ENCODE measurements around the gene TMEM53.

TMEM53 gene

DNA sequence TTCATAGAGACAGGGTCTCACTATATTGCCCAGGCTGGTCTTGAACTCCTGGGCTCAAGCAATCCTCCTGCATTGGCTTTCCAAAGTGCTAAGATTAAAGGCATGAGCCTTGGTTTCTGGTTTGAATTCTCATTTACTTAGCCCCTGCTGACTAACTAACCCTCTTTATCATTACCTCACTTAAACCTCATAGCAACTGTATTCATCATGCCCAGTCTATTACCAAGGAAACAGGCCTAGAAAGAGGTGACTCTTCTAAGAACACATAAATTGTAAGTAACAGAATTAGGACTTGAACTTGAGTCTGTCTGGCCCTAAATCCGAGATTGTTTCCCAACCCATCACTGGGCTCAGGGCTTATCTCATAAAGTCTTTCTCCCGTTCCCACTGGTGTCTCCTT lies 44.2 kb downstream of the TMEM53 start:
- no peak for DNase-seq

DNA sequence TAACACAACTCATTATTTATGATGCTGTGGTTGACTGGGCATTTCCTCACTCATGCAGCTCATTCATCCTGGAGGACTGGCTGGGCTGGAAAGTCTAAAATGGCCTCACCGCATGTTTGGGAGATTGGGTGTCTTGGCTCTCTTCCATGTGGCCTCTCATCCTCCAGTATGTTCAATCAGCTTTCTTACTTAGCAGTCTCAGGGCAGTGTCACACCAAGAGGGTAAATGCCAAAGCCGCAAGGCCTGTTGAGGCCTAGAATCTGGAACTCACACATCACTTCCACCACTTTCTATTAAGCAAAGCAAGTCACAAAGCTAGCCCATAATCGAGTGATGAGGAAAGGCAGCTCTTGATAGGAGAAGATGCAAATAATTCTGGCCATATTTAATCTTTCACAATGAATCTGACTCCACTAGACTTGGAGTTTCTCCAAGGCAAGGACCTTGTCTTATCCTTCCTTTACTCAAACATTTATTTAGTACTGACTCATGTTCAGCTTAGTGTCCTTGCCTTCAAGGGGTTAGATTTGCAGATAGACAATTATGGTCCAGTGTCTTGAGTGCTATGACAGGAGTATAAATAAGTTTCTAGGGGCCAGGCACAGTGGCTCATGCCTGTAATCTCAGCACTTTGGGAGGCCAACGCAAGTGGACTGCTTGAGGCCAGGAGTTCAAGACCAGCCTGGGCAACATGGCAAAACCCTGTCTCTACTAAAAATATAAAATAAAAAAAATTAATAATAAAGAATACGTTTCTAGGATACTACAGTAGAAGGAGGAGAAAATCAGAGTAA lies 45.1 kb downstream of the TMEM53 start:
- Histone ChIP-seq H3K4me3 (ENCODE audit: insufficient read depth, low read depth, low read length, poor library complexity, severe bottlenecking) (no peak overlapping the region), H3K27ac (ENCODE audit: insufficient read depth, low read length, poor library complexity, severe bottlenecking) (no peak overlapping the region), H3K9me3 (ENCODE audit: control insufficient read depth, low read length) (no peaks in the 10 kb centered on the region), H3K27me3 (replicated peaks; ENCODE audit: control insufficient read depth, insufficient read depth, low read length, poor library complexity, severe bottlenecking) (no peaks in the 10 kb centered on the region), H3K36me3 (ENCODE audit: control insufficient read depth, insufficient read depth, low read length) (peaks cover 11% of the 10 kb centered on the region), H3K4me1 (ENCODE audit: control insufficient read depth, insufficient read depth, low read length, poor library complexity, severe bottlenecking) (peaks cover 12% of the 10 kb centered on the region)
- no peak for DNase-seq

More for the DNA sequence above, 44.2 kb downstream of the TMEM53 start:
- H3K4me1 ChIP-seq (ENCODE audit: control insufficient read depth, insufficient read depth, low read length, poor library complexity, severe bottlenecking) = peaks cover 12% of the 10 kb centered on the region
- H3K27me3 ChIP-seq (replicated peaks; ENCODE audit: control insufficient read depth, insufficient read depth, low read length, poor library complexity, severe bottlenecking) = no peaks in the 10 kb centered on the region
- no peak overlapping the region for H3K27ac ChIP-seq (ENCODE audit: insufficient read depth, low read length, poor library complexity, severe bottlenecking)
- no peaks in the 10 kb centered on the region for H3K9me3 ChIP-seq (ENCODE audit: control insufficient read depth, low read length)
- H3K4me3 ChIP-seq (ENCODE audit: insufficient read depth, low read depth, low read length, poor library complexity, severe bottlenecking) = no peak overlapping the region
- peaks cover 20% of the 10 kb centered on the region for H3K36me3 ChIP-seq (ENCODE audit: control insufficient read depth, insufficient read depth, low read length)

DNA sequence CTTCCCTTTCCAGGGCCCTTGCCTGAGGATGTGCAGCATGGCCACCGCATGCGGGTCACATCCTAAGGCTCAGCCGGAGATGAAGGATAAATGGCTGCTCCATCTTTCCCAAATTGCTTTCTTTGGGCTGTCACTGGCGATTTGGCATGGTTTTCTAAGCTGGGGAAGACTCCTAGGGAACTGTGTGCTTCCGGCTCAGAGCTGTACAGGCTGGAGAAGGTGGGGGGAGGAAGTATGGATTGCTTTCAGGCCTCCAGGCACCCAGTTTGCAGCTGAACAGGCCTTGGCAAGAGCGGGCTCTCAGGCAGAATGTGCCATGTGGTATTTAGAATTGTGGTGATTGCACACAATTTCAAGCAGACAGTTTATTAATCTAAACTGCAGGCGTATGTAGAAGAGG lies 48.9 kb downstream of the TMEM53 start:
- Histone ChIP-seq H3K4me3 (ENCODE audit: insufficient read depth, low read depth, low read length, poor library complexity, severe bottlenecking) (no peak overlapping the region), H3K4me1 (ENCODE audit: control insufficient read depth, insufficient read depth, low read length, poor library complexity, severe bottlenecking) (no peaks in the 10 kb centered on the region), H3K27ac (ENCODE audit: insufficient read depth, low read length, poor library complexity, severe bottlenecking) (no peak overlapping the region), H3K27me3 (replicated peaks; ENCODE audit: control insufficient read depth, insufficient read depth, low read length, poor library complexity, severe bottlenecking) (no peaks in the 10 kb centered on the region), H3K9me3 (ENCODE audit: control insufficient read depth, low read length) (no peaks in the 10 kb centered on the region), H3K36me3 (ENCODE audit: control insufficient read depth, insufficient read depth, low read length) (no peaks in the 10 kb centered on the region)
- no peak for DNase-seq

DNA sequence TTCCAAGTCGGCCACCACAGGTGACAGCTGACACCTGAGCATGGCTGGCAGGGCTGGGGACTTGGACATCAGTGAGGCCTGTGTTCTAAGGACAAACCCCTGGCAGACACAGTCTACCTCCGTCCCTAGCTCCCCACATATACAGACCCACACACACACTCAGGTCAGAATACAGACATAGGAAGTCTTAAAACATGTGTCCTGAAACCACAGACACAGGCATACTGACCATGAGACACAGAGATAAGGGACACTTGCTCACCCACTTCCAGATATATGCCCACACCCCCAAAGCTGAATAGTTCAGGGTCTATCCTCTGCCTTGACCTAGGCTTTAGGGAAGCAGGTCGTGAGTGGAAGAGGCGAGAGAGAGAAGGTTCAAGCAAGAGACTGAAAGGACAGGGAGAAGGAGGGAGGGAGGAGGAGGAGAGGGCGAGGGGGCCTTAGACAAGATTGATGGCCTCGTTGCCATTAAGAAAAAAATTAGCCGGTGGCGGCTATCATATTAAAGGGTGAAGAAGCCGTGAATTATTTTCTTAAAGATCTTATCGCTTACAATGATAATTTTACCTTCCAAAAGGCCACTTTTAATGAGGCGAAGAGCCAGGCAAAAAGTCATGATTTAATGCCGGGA lies 49.9 kb downstream of the TMEM53 start:
- Histone ChIP-seq H3K27me3 (replicated peaks; ENCODE audit: control insufficient read depth, insufficient read depth, low read length, poor library complexity, severe bottlenecking) (no peaks in the 10 kb centered on the region), H3K4me3 (ENCODE audit: insufficient read depth, low read depth, low read length, poor library complexity, severe bottlenecking) (no peak overlapping the region), H3K4me1 (ENCODE audit: control insufficient read depth, insufficient read depth, low read length, poor library complexity, severe bottlenecking) (no peaks in the 10 kb centered on the region), H3K36me3 (ENCODE audit: control insufficient read depth, insufficient read depth, low read length) (no peaks in the 10 kb centered on the region), H3K27ac (ENCODE audit: insufficient read depth, low read length, poor library complexity, severe bottlenecking) (no peak overlapping the region), H3K9me3 (ENCODE audit: control insufficient read depth, low read length) (no peaks in the 10 kb centered on the region)
- DNase-seq = no peak

DNA sequence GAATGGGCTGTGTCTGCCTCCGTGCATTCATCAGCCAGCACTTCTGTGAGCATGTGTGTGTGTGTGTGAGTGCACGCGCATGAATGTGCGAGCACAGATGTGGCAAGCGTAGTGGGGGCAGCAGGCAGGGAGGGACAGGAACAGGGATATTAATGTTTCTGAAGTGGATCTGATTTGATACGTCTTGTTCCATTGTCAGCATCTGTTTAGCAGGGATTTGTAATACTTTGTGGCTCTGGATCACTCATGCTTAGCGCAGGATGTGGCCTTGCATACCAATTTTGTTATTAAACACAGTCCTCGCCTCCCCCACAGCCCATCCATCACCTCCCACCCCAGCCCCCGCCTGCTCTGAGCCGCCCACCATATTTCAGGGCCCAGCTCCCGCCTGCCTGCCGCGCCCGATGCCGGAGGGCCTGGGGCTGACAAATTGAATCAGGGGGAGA lies 52.4 kb downstream of the TMEM53 start:
- no peak overlapping the region for H3K4me3 ChIP-seq (ENCODE audit: insufficient read depth, low read depth, low read length, poor library complexity, severe bottlenecking)

DNA sequence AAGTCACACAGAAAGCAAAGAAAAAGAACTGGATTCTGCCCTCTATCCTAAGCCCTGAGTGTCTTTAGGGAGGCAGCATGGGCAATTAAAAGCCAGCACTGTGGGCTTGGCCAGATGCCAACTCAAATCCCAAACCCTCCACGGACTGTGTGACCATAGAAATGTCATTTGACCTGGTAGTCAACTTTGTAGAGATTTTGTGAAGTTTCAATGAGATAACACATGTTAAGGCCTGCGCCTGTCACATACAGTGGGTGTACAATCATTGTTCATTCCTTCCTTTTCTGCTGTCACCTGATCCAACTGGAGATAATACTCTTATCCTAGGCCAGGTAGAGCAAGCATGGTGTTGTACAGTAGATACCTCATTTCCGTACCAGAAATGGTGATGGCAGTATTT lies 54.2 kb downstream of the TMEM53 start:
- Histone ChIP-seq H3K9me3 (ENCODE audit: control insufficient read depth, low read length) (no peaks in the 10 kb centered on the region), H3K27me3 (replicated peaks; ENCODE audit: control insufficient read depth, insufficient read depth, low read length, poor library complexity, severe bottlenecking) (no peaks in the 10 kb centered on the region), H3K4me3 (ENCODE audit: insufficient read depth, low read depth, low read length, poor library complexity, severe bottlenecking) (no peak overlapping the region), H3K27ac (ENCODE audit: insufficient read depth, low read length, poor library complexity, severe bottlenecking) (no peak overlapping the region), H3K4me1 (ENCODE audit: control insufficient read depth, insufficient read depth, low read length, poor library complexity, severe bottlenecking) (no peaks in the 10 kb centered on the region), H3K36me3 (ENCODE audit: control insufficient read depth, insufficient read depth, low read length) (no peaks in the 10 kb centered on the region)
- no peak for DNase-seq

More for the DNA sequence above, 52.4 kb downstream of the TMEM53 start:
- Histone ChIP-seq H3K36me3 (ENCODE audit: control insufficient read depth, insufficient read depth, low read length) (no peaks in the 10 kb centered on the region), H3K27ac (ENCODE audit: insufficient read depth, low read length, poor library complexity, severe bottlenecking) (no peak overlapping the region), H3K4me1 (ENCODE audit: control insufficient read depth, insufficient read depth, low read length, poor library complexity, severe bottlenecking) (no peaks in the 10 kb centered on the region), H3K9me3 (ENCODE audit: control insufficient read depth, low read length) (no peaks in the 10 kb centered on the region), H3K27me3 (replicated peaks; ENCODE audit: control insufficient read depth, insufficient read depth, low read length, poor library complexity, severe bottlenecking) (no peaks in the 10 kb centered on the region)
- DNase-seq = no peak

DNA sequence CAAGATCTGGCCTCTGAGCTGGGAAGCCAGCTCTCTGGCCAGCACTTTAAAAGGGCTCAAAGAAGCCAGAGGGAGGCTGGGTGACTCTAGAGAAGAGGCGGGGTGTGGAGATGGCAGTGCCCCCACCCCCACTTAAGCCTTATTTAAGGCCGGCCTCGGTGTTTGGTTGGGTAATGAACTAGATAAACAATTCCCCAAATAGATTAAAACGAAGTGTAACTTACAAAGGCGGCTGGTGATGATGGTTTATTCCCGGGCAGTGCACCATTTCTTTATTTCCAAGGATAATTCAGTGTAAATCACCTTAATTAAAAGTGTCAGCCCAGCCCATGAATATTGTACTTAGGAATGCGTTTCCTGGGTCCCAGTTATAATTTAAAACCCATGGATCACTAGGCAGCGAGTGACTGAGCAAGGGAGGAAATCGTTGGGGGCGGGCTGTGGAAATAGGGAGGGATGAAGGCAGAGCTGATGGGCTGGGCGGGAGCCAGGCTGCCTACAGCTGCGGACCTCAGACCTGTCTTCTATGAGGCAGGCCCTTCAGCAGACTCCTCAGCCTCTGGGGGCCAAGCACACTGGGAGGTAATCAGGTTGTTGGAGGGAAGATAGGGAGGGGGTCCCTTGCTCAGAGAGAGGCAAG lies 54.9 kb downstream of the TMEM53 start:
- H3K4me3 ChIP-seq (ENCODE audit: insufficient read depth, low read depth, low read length, poor library complexity, severe bottlenecking) = no peak overlapping the region
- H3K9me3 ChIP-seq (ENCODE audit: control insufficient read depth, low read length) = no peaks in the 10 kb centered on the region
- H3K27ac ChIP-seq (ENCODE audit: insufficient read depth, low read length, poor library complexity, severe bottlenecking) = no peak overlapping the region
- H3K4me1 ChIP-seq (ENCODE audit: control insufficient read depth, insufficient read depth, low read length, poor library complexity, severe bottlenecking) = no peaks in the 10 kb centered on the region
- no peaks in the 10 kb centered on the region for H3K36me3 ChIP-seq (ENCODE audit: control insufficient read depth, insufficient read depth, low read length)
- DNase-seq = no peak
- no peaks in the 10 kb centered on the region for H3K27me3 ChIP-seq (replicated peaks; ENCODE audit: control insufficient read depth, insufficient read depth, low read length, poor library complexity, severe bottlenecking)

DNA sequence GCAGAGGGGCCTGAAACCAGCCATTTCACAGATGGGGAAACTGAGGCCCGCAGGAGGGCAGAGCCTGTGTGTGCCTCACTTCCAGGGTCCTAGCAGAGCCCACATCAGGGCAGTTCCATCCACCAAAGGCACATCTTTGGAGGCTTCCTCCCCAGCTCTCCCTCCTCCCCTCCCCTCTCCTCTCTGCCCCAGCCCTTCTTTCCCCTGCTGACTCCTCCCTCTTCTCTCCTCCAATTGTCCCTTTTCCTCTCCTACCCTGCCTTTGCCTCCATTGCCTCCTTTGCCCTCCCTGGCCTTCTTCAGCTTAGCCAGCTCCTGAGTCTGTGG lies 56.6 kb downstream of the TMEM53 start:
- Histone ChIP-seq H3K27ac (ENCODE audit: insufficient read depth, low read length, poor library complexity, severe bottlenecking) (no peak overlapping the region), H3K4me3 (ENCODE audit: insufficient read depth, low read depth, low read length, poor library complexity, severe bottlenecking) (no peak overlapping the region), H3K9me3 (ENCODE audit: control insufficient read depth, low read length) (no peaks in the 10 kb centered on the region), H3K27me3 (replicated peaks; ENCODE audit: control insufficient read depth, insufficient read depth, low read length, poor library complexity, severe bottlenecking) (no peaks in the 10 kb centered on the region), H3K36me3 (ENCODE audit: control insufficient read depth, insufficient read depth, low read length) (no peaks in the 10 kb centered on the region), H3K4me1 (ENCODE audit: control insufficient read depth, insufficient read depth, low read length, poor library complexity, severe bottlenecking) (no peaks in the 10 kb centered on the region)
- no peak for DNase-seq

DNA sequence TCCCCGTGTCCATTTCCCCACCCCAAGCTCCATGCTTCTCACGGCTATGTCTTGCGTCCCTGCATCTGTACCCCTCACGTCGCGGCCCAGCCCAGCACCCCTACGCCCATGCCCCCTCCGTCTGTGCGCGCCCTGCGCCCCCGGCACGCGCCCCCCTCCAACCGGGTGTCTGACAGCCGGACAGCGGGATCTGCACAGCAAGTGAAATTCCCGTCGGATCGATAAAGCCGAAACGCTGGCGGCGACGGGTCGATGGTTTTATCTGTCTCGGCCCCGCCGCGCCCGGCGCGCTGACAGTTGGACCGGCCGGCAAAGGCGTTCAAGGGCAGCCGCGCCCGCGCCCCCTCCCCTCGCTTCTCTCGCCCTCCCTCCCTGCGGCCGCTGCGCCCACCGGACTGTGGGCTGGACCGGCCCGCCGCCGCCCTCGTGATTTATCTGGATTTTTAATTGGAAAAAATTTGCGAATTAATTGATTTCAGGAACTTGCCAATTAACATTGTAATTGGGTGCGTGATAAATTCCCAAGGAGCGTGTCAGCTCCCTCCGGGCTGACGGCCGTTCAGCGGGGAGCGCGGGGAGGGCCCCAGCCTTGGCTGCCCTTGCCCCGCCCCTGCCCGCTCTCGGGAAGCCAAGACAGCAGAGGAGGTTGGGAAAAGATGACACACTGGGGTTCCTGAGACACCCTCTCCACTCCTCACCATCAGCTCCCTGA lies 57.1 kb downstream of the TMEM53 start:
- no peak for DNase-seq
- Histone ChIP-seq H3K4me1 (ENCODE audit: control insufficient read depth, insufficient read depth, low read length, poor library complexity, severe bottlenecking) (no peaks in the 10 kb centered on the region), H3K27me3 (replicated peaks; ENCODE audit: control insufficient read depth, insufficient read depth, low read length, poor library complexity, severe bottlenecking) (no peaks in the 10 kb centered on the region), H3K9me3 (ENCODE audit: control insufficient read depth, low read length) (no peaks in the 10 kb centered on the region), H3K27ac (ENCODE audit: insufficient read depth, low read length, poor library complexity, severe bottlenecking) (no peak overlapping the region), H3K4me3 (ENCODE audit: insufficient read depth, low read depth, low read length, poor library complexity, severe bottlenecking) (no peak overlapping the region), H3K36me3 (ENCODE audit: control insufficient read depth, insufficient read depth, low read length) (no peaks in the 10 kb centered on the region)

Data from effector memory CD4-positive, alpha-beta T cell (primary cell).